ENCODE results near the gene KDR.

DNA sequence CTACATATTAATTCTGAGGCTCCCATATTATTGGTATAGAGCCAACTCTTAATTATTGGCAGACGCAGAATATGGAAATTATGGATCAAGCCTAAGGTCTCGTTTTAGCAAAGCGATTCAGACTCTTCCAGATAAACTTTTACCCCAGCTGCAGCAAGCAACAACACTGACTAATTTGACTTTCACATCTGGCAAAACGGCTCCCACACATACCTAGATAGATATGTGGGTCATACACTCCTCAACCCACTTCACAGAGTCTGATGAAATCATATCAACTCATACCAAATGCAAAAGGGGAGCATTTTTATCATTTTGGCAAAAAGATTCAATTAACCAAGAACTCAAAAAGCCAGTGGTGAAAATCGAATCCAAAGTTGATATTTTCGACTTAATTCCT is 36.3 kb upstream of the KDR start:
- no peak for TF ChIP-seq POLR2A (IDR thresholded peaks at IDR 0.05)
- TF ChIP-seq, protein P1, sequence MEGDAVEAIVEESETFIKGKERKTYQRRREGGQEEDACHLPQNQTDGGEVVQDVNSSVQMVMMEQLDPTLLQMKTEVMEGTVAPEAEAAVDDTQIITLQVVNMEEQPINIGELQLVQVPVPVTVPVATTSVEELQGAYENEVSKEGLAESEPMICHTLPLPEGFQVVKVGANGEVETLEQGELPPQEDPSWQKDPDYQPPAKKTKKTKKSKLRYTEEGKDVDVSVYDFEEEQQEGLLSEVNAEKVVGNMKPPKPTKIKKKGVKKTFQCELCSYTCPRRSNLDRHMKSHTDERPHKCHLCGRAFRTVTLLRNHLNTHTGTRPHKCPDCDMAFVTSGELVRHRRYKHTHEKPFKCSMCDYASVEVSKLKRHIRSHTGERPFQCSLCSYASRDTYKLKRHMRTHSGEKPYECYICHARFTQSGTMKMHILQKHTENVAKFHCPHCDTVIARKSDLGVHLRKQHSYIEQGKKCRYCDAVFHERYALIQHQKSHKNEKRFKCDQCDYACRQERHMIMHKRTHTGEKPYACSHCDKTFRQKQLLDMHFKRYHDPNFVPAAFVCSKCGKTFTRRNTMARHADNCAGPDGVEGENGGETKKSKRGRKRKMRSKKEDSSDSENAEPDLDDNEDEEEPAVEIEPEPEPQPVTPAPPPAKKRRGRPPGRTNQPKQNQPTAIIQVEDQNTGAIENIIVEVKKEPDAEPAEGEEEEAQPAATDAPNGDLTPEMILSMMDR (IDR thresholded peaks at IDR 0.05) = no peak
- no peak for TF ChIP-seq POLR2AphosphoS5 (IDR thresholded peaks at IDR 0.05; ENCODE audit: insufficient read depth in 1 of 2, low read depth in 1 of 2)
